ENCODE results near the gene SNPH. TPM values are rescaled to one million over a fixed set of nuclear protein-coding genes. Genes with fewer than 3 reads are reported as not detected.
A peak's percentile ranks its signal among the peaks of the same experiment; 100 is the strongest.

The SNPH gene
- total and polyA plus RNA-seq, 8 donors: 1.1 to 4.3 (median 2.5) TPM

- FAIRE-seq (no peak), ATAC-seq (no peak), DNase-seq (no peak)
- Histone ChIP-seq H3K4me3 (no peak overlapping the region), H3K27me3 (no peaks in the 10 kb centered on the region), H3K36me3 (no peaks in the 10 kb centered on the region), H3K9me3 (no peaks in the 10 kb centered on the region), H3K27ac (no peak overlapping the region), H3K4me1 (no peaks in the 10 kb centered on the region)
- WGBS, 2 donors: 79 to 95% methylated on average over 12 to 16 of the region's 16 CpGs
- intact Hi-C loops (cut with DNase I): loop anchor here in 1 of 3 donors (10.0 kb wide), 1 partner anchor 132 kb away; no protein-coding TSS in a partner anchor
- TF ChIP-seq CTCF (IDR thresholded peaks at IDR 0.05): no peak
Observed at GRCh38 chr20:1312904-1313235, 46.8 kb downstream of the SNPH start.

GRCh38 chr20:1313236-1313964 lies 47.3 kb downstream of the SNPH start:
- ATAC-seq: peak; percentile 79 to 96 (median 93)
- no peaks in the 10 kb centered on the region for H3K9me3 ChIP-seq
- FAIRE-seq: no peak
- intact Hi-C loops (cut with DNase I): loop anchor here in 1 of 3 donors (10.0 kb wide), 1 partner anchor 131 kb away; no protein-coding TSS in a partner anchor
- H3K36me3 ChIP-seq: no peaks in the 10 kb centered on the region
- H3K4me1 ChIP-seq: no peaks in the 10 kb centered on the region
- peak overlapping the region in 1 of 4 donors; percentile 22 for H3K4me3 ChIP-seq
- peak; percentile 60 to 89 (median 77) for DNase-seq
- 10 to 22% methylated on average over 29 to 38 of the region's 38 CpGs for WGBS, 2 donors
- peak; percentile 93 to 98 (median 97) for TF ChIP-seq CTCF (IDR thresholded peaks at IDR 0.05)
- H3K27me3 ChIP-seq: no peaks in the 10 kb centered on the region
- H3K27ac ChIP-seq: no peak overlapping the region

GRCh38 chr20:1315804-1316203 lies 49.7 kb downstream of the SNPH start:
- no peak for ATAC-seq
- Histone ChIP-seq H3K4me3 (no peak overlapping the region), H3K27me3 (no peaks in the 10 kb centered on the region), H3K9me3 (no peaks in the 10 kb centered on the region), H3K36me3 (no peaks in the 10 kb centered on the region), H3K4me1 (no peaks in the 10 kb centered on the region), H3K27ac (no peak overlapping the region)
- FAIRE-seq: no peak
- DNase-seq: no peak
- intact Hi-C loops (cut with DNase I): loop anchor here in 1 of 3 donors (10.0 kb wide), 1 partner anchor 129 kb away; no protein-coding TSS in a partner anchor
- 86 to 87% methylated on average over 5 of the region's 5 CpGs for WGBS, 2 donors
- no peak for TF ChIP-seq CTCF (IDR thresholded peaks at IDR 0.05)

- intact Hi-C loops (cut with DNase I): loop anchor here in 1 of 3 donors (10.0 kb wide), 1 partner anchor 127 kb away; no protein-coding TSS in a partner anchor
- FAIRE-seq (no peak), ATAC-seq (no peak), DNase-seq (no peak)
- Histone ChIP-seq H3K4me1 (no peaks in the 10 kb centered on the region), H3K27ac (no peak overlapping the region), H3K9me3 (no peaks in the 10 kb centered on the region), H3K27me3 (no peaks in the 10 kb centered on the region), H3K36me3 (no peaks in the 10 kb centered on the region), H3K4me3 (no peak overlapping the region)
- no peak for TF ChIP-seq CTCF (IDR thresholded peaks at IDR 0.05)
- WGBS, 2 donors: 57 to 60% methylated on average over 12 of the region's 12 CpGs
Observed at GRCh38 chr20:1317545-1318255, 51.6 kb downstream of the SNPH start.
